GM19099 (cell line): ENCODE measurements around the gene GALNT2.
A peak's percentile ranks its signal among the peaks of the same experiment; 100 is the strongest.

Source experiments
- POLR2A ChIP-seq: IDR thresholded peaks from 3 replicates; pipeline ENCODE4 v1.6.1; 2011; ENCODE audit warnings: low read depth; ENCODE audit not compliant: insufficient read length; ENCODE audit errors: extremely low read depth

GALNT2 gene

DNA sequence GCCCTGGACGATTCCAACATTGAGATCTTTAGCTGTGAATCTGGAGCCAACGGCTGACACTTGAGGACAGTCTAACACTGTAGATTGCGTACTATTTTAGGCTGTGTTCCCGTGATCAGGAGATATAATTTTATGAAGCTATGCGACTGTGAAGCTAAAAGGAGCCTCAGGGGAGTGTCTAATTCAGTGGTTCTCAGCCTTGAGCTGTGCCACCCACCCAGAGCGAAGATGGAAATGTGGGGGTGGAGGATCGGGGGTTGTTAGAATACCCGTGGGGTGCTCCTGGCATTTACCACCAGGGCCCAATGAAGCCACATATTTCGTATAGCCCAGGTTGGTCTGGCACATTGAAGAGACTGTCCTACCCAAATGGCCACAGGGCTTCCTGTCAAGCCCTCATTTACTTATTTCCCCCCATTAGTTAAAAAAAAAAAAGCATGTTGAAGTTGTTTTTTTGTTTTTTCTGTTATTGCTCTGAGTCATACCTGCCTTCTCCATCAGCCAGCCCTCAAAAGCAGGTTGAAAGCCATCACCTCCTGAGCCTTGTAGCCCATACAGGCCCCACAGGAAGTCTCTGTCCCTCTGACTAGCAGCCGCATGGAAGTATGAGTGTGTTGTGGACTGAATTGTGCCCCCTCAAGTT, 141.7 kb downstream of the GALNT2 start:
- no peak for TF ChIP-seq POLR2A

DNA sequence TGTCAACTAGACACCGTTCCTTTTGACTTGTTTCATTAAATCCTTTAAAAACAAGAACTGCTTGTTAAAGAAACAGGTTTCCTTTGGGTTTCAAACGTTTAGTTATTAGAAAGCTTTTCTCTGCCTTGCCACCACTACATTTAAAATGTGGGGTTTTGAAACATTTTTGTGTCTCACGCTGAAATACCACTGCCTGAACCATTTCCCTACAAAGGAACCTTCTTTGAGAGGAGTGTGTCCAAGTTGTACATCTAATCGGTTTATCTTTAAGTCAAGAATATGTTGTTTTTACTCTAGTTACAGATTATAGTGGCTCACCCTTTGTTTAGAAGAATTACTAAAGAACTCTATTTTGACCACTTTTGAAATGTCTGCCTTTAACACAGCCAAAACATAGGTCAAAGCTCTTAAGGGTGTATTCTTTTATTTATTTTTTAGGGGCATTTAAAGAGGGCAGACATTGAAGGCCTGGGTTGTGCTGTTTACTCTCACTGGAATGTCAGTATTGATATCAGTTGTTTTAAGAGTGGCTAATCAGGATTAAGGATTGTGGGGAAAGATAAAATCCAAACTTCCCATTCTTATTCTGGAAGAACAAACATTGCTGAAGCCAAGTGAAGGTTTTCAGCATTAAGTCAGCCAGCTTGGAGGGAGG, 143.4 kb downstream of the GALNT2 start:
- no peak for TF ChIP-seq POLR2A

DNA sequence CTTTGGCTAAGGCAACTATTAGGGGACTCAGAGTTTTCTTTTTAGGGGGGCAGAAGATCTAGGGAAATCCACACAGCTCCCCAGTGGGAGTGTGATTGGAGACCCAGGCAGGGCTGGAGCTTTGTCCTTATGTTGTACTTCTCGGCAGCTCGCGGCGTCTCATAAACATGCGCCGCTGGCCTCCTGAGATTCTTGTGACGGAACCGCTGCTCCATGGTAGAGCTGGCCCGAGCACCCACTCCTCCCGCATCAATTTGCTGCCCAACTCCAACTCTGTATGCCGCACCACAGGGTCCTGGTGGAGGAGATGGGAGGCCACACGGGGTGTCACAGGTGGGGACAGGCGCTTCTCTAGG, 143.9 kb downstream of the GALNT2 start:
- TF ChIP-seq POLR2A: no peak

DNA sequence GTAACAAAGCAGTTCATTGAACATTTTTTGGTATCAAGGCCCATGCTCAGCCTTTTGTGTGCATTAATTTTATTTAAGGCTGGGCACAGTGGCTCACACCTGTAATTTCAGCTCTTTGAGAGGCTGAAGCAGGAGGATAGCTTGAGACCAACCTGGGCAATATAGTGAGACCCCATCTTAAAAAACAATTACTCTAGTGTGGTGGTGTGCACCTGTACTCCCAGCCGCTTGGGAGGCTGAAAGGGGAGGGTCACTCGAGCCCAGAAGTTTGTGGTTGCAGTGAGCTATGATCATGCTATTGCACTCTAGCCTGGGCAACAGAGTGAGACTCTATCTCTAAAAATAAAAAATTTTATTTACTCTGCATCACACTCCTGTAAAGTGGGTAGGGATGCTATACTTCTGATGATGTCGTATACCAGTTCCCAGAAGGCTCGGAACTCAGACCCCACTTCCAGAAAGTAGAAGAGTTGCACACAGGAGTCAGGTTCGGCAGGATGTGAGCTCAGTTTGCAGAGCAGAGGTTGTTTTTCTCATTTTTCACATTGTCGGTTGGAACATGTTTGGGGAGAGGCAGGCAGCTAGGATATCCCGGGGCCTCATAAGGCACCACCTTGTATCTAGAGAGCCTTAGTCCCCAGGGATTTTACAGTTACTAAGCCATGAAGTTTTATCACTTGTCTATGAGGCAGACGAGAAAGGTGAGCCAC, 144.6 kb downstream of the GALNT2 start:
- TF ChIP-seq POLR2A: no peak

DNA sequence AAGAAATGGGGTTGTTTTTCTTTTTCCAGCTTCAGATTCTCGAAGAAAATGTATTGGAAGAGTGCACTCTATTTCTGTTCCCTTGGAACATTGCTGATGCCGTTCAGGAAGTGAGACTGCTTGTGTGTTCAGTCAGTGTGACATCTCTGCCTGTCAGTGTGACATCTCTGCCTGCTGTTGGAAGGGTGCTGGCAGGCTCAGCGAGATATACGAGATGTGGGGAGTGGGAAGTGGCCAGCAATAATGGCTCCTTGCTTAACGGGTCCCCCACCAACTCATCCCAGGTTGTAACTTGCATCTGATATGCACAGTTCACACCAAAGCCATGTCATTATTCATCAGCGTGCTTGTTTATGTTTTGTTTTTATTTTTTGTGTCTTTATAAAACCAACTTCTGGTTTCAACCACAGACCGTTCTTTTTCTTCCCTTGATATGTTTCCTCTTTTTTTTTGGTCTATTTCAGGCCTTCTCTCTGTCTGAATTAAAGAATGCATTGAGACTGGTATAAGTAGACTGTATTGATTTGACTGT, 145.4 kb downstream of the GALNT2 start:
- peak; percentile 3 for TF ChIP-seq POLR2A

DNA sequence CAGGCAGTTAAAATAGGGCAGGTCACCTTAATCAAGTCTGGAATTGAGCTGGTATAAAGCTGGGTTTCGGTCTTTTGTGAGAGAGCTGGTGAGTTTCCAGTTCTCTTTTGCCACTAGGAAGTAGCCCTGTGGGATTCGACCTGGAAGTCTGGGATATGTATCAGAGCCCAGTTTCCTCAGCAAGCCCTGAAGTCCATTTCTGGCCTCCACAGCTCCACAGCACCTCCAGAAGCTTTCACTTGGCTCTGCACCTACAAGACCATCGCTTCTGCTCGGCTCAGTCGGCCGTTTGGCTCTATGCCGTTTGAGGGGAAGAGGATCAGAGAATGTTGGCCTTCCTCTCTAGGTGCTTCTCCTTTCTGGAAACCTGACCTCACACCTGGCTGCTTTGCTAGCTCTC, 148.0 kb downstream of the GALNT2 start:
- no peak for TF ChIP-seq POLR2A

DNA sequence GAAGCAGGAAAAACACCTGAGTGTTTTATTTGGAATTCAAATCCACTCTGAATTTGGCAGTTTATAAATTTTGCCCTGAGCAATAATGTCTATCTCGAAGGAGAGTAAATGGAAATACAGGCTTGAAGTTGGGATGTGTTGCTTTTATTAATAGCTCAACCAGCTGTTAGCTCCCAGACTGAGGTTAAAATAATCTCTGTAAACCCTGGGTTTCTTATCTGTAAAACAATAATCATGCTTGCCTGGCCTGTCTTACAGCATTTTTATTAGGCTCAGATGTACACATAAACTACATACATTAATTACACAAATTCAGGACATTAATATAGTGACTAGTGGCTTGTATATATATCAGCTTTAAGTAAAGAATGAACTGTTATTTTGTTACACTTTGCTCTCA, 148.5 kb downstream of the GALNT2 start:
- no peak for TF ChIP-seq POLR2A

DNA sequence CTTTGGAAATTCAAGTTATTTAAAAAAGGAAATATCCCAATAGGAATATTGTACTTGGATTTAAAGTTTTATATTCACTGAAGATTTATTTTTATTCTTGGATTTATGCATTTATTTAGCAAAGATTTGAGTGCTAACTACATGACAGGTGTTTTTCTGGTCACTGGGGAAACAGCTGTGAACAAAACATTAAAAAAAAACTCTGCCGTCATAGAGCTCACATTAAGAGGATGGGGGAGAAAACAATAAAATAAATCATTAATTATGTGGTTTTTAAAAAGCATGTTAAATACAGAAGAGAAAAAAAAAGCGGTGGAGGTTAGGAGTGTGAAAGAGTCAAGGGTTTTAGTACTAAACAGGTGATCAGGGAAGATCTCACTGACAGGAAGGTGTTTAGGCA, 149.9 kb downstream of the GALNT2 start:
- no peak for TF ChIP-seq POLR2A

DNA sequence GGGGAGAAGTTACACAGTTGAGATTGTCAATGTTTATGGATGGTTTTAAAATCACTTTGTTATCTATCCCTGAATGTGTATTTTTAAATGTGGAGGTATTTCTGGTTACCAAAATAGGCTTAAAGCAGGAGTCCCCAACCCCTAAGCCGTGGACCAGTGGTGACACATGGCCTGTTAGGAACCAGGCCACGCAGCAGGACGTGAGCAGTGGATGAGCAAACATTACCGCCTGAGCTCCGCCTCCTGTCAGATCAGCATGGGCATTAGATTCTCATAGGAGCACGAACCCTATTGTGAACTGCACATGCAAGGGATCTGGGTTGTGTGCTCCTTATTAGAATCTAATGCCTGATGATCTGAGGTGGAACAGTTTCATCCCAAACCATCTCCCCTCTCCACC, 151.6 kb downstream of the GALNT2 start:
- no peak for TF ChIP-seq POLR2A

DNA sequence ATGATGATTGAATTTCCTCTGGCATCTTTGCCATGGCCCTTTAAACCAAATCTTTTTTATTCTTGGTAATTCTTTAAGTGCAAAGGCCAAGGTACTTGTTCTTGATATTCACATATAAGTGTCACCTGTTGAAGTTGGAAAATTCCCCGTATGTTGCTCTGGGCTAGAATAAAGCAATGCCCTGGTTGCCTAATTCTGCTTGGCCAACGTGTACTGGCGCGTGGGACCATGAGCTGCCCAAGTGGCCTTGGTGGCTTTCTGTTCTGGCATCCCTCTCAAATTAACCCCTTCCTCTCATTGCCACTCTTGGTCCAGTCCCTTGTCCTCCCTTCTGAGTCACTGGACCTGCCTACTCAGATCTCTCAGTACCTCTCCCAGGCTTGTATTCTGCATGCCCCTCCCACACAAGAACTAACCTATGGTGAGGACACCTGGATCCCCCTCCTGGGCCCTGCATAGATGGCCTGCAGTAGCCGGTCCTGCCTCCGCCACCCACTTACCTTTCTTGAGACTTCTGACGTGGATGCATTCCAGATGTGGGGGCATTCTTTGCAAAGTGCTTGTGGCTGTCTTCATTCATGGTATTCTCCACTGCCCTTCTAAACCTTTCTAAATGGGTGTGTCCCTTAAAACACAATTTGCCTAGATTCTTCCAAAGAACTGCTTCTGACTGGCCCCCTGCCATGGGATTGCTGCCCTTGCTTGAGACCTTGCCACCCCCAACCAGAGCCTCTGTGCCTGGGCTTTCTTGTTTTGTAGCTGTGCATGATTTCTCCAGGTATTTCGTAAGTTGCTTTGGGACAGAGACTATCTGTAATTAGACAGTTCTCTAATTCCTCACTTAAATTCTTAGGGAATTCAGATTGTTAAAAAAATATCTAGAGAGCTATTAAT, 152.4 kb downstream of the GALNT2 start:
- no peak for TF ChIP-seq POLR2A

DNA sequence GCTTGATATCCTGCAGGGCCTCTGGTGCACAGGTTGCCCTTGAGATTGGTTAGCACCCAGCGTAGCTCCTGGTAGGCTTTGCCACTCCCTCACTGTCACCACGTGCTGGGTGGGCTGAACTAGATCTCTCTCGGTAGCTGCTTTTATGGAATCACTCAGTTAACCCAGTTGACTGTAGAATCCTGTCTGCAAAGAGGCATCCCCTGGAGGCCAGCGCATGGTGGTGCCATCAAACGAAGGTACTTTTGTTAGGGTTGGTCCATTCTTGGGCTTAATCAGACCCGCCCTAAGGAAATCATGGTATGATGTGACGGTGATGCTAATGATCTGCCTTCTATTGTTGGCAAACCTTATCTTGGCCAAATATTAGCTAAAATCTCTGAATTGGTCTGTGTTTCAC, 153.4 kb downstream of the GALNT2 start:
- no peak for TF ChIP-seq POLR2A

DNA sequence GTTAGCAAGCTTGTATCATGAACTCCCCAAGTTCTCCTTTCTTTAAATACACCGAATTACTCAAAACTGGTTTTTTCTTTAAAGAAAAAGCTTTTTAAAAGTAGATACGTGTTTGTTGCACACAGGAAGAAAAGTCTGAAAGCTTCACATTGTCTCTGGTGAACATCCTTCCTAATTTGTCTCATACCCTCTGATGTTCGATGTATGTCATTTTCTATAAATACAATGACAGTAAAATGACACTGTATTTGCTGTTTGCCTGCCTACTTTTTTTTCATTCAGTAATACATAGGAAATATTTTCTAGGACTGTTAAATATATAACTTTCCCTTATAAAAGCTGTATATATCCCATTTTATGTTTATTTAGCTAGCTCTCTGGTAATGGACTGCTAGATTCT, 153.9 kb downstream of the GALNT2 start:
- TF ChIP-seq POLR2A: no peak

DNA sequence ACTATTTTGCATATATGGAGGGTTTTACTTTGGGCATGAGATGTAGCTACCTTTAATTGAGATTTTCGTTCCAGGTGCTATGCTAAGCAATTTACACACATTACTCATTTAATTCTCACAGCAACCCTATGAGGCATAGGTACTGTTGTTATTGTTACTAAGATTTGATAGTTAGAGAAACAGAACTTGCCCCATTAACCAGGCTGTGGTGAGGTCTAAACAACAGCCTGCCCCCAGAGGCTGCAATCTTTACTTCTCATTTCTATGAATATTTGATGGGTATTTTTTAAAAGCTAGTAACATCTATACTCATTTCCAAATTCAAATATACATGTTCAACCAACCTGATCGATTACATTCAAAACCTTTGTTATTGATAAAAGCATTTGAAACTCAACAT, 155.6 kb downstream of the GALNT2 start:
- TF ChIP-seq POLR2A: no peak

DNA sequence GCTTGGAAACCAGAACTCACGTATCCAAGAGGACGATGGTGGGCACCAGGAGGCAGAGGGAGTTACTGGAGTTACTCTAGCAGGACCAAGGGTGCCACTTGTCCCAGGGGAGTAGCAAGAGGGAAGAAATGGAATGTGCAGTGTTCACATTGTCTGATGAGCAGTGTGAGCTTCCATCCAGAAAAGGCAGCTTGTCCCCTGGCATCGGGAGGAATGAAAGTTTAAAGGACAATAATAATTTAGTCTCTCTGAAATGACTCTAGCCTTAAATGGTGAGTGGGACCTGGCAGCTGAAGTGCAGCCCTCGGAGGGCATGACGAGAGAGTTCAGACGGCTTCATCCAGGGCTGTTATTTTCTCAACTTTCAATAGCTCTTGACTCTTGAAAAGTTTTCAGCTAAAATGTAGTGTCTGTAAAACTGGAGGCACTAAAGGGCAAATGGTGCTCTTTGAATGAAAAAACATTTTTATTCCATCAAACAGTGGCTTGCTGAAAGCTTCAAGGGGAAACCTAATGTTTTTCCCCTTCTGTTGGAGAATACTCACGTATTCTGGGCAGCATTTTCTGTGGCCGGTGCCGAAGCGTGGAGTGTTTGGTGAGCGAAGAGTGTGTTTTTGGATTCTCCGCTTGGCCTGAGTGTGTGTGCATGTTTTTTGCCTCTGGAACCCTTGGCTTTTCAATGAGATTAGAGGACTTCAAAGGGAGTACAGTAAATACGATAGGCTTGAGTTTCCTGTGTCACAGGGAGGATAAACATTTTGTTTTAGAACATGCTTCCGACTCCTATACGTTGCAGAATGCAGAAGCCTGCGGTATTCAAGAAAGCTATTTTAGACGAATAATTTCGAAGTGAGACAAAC, 157.3 kb downstream of the GALNT2 start:
- TF ChIP-seq POLR2A: no peak
